Kidney (tissue), 14 donors: ENCODE data around the gene FHL3. TPM values are rescaled to one million over a fixed set of nuclear protein-coding genes. Genes with fewer than 3 reads are reported as not detected.
"Not testable (repeated sequence)": the region's sequence is repeated elsewhere in the genome, so short reads cannot be mapped to it uniquely, and the experiment has no call there.

ENCODE experiments used
- DNase-seq, 5 donors: peaks; one replicate each; pipeline ENCODE4 v3.0.0-alpha.2; 2013 to 2020
- FAIRE-seq: peaks from 2 replicates; lab custom pipeline; 2012; peaks lifted over from hg19 to GRCh38; lab: Jason Lieb, UNC
- H3K27ac ChIP-seq, 2 donors: one replicate each; pipeline ENCODE4 v1.7.0; 2013; ENCODE audit warnings: low read depth in 2 of 2, low read length in 2 of 2, inconsistent platforms in 1 of 2
- H3K27me3 ChIP-seq: one replicate; pipeline ENCODE4 v1.7.1; 2013; ENCODE audit warnings: low read length, inconsistent platforms; ENCODE audit not compliant: control insufficient read depth, insufficient read depth
- H3K36me3 ChIP-seq, 3 donors: one replicate each; pipeline versions ENCODE4 v1.7.0 to v1.7.1; 2013; ENCODE audit warnings: low read length in 3 of 3, control low read depth in 1 of 3, inconsistent platforms in 1 of 3; ENCODE audit not compliant: insufficient read depth in 3 of 3, control insufficient read depth in 2 of 3
- H3K4me1 ChIP-seq, 3 donors: one replicate each; pipeline versions ENCODE4 v1.7.0 to v1.7.1; 2013; ENCODE audit warnings: low read length in 3 of 3, inconsistent platforms in 1 of 3, low read depth in 1 of 3; ENCODE audit not compliant: control insufficient read depth in 2 of 3, insufficient read depth in 2 of 3
- H3K4me3 ChIP-seq, 3 donors: one replicate each; pipeline versions ENCODE4 v1.7.0 to v1.8.1; 2013; ENCODE audit warnings: low read length in 3 of 3, control low read depth in 1 of 3, inconsistent platforms in 1 of 3
- H3K9ac ChIP-seq, 3 donors: one replicate each; pipeline versions ENCODE4 v1.7.0 to v1.7.1; 2013; ENCODE audit warnings: low read length in 3 of 3, control low read depth in 1 of 3, inconsistent platforms in 1 of 3
- H3K9me3 ChIP-seq, 3 donors: one replicate each; pipeline versions ENCODE4 v1.7.0 to v1.7.1; 2013; ENCODE audit warnings: low read length in 3 of 3, control low read depth in 1 of 3, inconsistent platforms in 1 of 3; ENCODE audit not compliant: control insufficient read depth in 2 of 3, insufficient read depth in 1 of 3
- intact Hi-C: fragments of 100-400 bp; cut with DNase I; formaldehyde crosslinking; loops from one replicate; pipeline ENCODE4 v1.11.1; 2022
- polyA plus RNA-seq: library from polyadenylated mRNA; stranded (reverse); fragments of 350-450 nt; fragmentation: Illumina TruSeq; extraction: RNeasy Lipid Tissue Mini Kit (QIAGEN cat#74804); gene quantifications from one replicate; pipeline ENCODE4 v1.2.3, GENCODE V29; 2014; ENCODE audit warnings: low read depth, low replicate concordance; ENCODE audit not compliant: insufficient read depth
- total RNA-seq: library from RNA; stranded (reverse); fragmentation: NEBNext Ultra II Directional; extraction: Animal tissue kit (Norgen Biotek cat#: 25700); gene quantifications from one replicate; pipeline ENCODE4 v1.2.1, GENCODE V29; 2021
- TF ChIP-seq, protein P1 (sequence below): IDR thresholded peaks from 3 replicates; pipeline ENCODE4 v1.5.1; 2012; ENCODE audit warnings: mild to moderate bottlenecking, moderate library complexity, borderline replicate concordance; ENCODE audit not compliant: insufficient read depth; ENCODE audit errors: extremely low read depth
- donor health status: control.
- donor health status: control.
- donor health status: control.
- donor health status: control.
- donor health status: control.
- donor health status: DM: yes; HTN: yes; CAD: no.
- donor health status: Normal renal cell carcinoma (clear cell type).

The FHL3 gene
- total and polyA plus RNA-seq, 2 donors from 2014 or later, result 8.2 to 19.6 TPM

DNA sequence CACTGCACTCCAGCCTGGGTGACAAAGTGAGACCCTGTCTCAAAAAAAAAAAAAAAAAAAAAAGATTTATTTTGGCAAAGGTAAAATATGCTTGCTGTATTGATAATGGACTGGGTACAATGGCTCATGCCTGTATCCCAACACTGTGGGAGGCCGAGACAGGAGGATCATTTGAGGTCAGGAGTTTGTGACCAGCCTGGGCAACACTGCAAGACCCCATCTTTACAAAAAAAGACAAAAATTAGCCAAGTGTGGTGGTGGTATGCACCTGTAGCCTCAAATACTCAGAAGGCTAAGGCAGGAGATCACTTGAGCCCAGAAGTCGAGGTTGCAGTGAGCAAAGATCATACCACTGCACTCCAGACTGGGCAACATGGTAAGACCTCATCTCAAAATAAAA, 21.8 kb downstream of the FHL3 start:
- no peak overlapping the region for H3K27ac ChIP-seq
- FAIRE-seq (no peak), DNase-seq (no peak)
- intact Hi-C loops, result no loop called here
- no peaks in the 10 kb centered on the region for H3K9me3 ChIP-seq
- TF ChIP-seq, protein P1, sequence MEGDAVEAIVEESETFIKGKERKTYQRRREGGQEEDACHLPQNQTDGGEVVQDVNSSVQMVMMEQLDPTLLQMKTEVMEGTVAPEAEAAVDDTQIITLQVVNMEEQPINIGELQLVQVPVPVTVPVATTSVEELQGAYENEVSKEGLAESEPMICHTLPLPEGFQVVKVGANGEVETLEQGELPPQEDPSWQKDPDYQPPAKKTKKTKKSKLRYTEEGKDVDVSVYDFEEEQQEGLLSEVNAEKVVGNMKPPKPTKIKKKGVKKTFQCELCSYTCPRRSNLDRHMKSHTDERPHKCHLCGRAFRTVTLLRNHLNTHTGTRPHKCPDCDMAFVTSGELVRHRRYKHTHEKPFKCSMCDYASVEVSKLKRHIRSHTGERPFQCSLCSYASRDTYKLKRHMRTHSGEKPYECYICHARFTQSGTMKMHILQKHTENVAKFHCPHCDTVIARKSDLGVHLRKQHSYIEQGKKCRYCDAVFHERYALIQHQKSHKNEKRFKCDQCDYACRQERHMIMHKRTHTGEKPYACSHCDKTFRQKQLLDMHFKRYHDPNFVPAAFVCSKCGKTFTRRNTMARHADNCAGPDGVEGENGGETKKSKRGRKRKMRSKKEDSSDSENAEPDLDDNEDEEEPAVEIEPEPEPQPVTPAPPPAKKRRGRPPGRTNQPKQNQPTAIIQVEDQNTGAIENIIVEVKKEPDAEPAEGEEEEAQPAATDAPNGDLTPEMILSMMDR, result no peak
- H3K9ac ChIP-seq, result no peak overlapping the region
- H3K36me3 ChIP-seq, result peaks cover 19 to 71% (median 39%) of the 10 kb centered on the region in 3 donors
- H3K27me3 ChIP-seq, result no peaks in the 10 kb centered on the region
- H3K4me3 ChIP-seq, result no peak overlapping the region
- H3K4me1 ChIP-seq, result peaks cover 0 to 2% (median 0%) of the 10 kb centered on the region in 3 donors

DNA sequence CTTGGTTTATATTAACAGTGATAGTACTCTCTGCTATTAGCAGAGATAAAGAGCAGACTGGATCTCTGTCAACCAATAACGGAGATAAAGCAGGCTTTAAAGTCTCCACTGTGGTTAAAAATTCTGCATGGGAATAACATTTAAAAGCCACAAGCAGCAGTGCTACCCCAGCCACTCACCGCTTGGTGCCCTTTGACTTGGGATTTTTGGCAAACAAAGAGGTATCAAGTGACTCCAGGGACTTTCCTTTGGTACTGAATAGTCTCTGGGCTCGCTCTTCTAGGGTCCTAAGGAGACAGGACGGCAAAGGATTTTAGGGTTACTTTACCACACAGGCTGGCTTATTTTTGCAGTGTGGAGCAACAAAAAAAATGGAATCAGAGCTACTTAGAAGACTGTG, 26.8 kb downstream of the FHL3 start:
- Histone ChIP-seq H3K9ac (no peak overlapping the region), H3K4me1 (no peaks in the 10 kb centered on the region), H3K9me3 (no peaks in the 10 kb centered on the region), H3K27ac (no peak overlapping the region), H3K27me3 (no peaks in the 10 kb centered on the region), H3K36me3 (peaks cover 12 to 51% (median 39%) of the 10 kb centered on the region in 3 donors), H3K4me3 (no peak overlapping the region)
- TF ChIP-seq, protein P1, result no peak
- intact Hi-C loops, result no loop called here
- FAIRE-seq, result no peak
- no peak for DNase-seq

DNA sequence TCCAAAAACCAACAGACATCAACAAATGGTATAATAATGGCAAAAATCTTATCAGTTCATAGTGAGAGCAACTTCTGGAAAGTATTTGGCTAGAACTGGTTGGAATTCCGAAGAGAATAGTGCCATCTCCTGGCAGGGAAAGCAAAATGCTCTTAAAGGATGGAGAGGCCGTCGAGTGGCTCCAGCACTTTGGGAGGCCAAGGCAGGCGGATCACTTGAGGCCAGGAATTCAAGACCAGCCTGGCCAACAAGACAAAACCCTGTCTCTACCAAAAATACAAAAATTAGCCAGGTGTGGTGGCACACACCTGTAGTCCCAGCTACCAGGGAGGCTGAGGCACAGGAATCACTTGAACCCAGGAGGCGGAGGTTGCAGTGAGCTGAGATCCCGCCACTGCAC, 30.2 kb downstream of the FHL3 start:
- H3K9me3 ChIP-seq, H3K27ac ChIP-seq, intact Hi-C loops, FAIRE-seq, H3K4me3 ChIP-seq, H3K4me1 ChIP-seq, H3K27me3 ChIP-seq: not testable (repeated sequence)
- TF ChIP-seq, protein P1, result peak; percentile 63
- Histone ChIP-seq H3K36me3 (peaks cover 4 to 33% (median 26%) of the 10 kb centered on the region in 3 donors), H3K9ac (peak overlapping the region in 1 of 3 donors; percentile 19)
- DNase-seq, result peak in 2 of 5 donors; percentile 55 to 73

DNA sequence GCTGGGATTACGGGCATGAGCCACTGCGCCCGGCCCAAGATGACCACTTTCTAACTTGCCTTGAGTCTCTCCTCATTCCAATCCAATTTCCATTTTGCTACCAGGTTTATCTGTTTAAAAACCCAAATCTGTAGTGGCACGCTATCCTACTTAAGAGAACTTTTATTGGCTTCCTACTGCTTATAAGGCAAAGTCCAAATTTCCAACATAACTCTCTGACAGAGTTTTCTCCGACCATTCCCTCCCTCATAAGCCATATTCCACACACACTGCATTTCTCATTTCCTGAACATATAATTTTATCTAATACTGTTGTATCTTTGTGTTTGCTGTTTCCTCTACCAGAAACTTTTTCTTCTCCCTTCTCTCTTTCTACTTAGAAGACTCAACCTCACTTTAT, 30.7 kb downstream of the FHL3 start:
- TF ChIP-seq, protein P1, result no peak
- intact Hi-C loops, result no loop called here
- Histone ChIP-seq H3K36me3 (peaks cover 4 to 32% (median 26%) of the 10 kb centered on the region in 3 donors), H3K4me1 (no peaks in the 10 kb centered on the region), H3K9ac (peak overlapping the region in 1 of 3 donors; percentile 19), H3K27me3 (no peaks in the 10 kb centered on the region), H3K9me3 (no peaks in the 10 kb centered on the region), H3K27ac (no peak overlapping the region), H3K4me3 (no peak overlapping the region)
- DNase-seq, result no peak
- no peak for FAIRE-seq

DNA sequence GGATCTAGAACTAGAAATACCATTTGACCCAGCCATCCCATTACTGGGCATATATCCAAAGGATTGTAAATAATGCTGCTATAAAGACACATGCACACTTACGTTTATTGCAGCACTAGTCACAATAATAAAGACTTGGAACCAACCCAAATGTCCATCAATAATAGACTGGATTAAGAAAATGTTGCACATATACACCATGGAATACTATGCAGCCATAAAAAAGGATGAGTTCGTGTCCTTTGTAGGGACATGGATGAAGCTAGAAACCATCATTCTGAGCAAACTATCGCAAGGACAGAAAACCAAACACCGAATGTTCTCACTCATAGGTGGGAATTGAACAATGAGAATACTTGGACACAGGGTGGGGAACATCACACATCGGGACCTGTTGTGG, 31.6 kb downstream of the FHL3 start:
- H3K9ac ChIP-seq, intact Hi-C loops, H3K4me1 ChIP-seq, H3K9me3 ChIP-seq, H3K27me3 ChIP-seq, H3K27ac ChIP-seq, H3K4me3 ChIP-seq, FAIRE-seq, DNase-seq: not testable (repeated sequence)
- peaks cover 6 to 32% (median 27%) of the 10 kb centered on the region in 3 donors for H3K36me3 ChIP-seq
